ENCODE measurements around the gene PCDH9.

The PCDH9 gene

GRCh38 chr13:66405908-66406802 is 824.0 kb downstream of the PCDH9 start:
- Histone ChIP-seq H3K27ac (ENCODE audit: low read depth, low read length) (0 out of 2 replicates have a peak overlapping the region, but pooled peaks have one; percentile 1), H3K79me2 (ENCODE audit: control insufficient read depth, insufficient read depth, low read length, unreplicated experiment) (no peaks in the 10 kb centered on the region), H3K27me3 (ENCODE audit: insufficient read depth, low read length) (no peaks in the 10 kb centered on the region), H3K4me3 (ENCODE audit: low read depth, low read length) (peak overlapping the region; percentile 15), H3K36me3 (ENCODE audit: insufficient read depth, low read length) (no peaks in the 10 kb centered on the region), H3K4me1 (ENCODE audit: control insufficient read depth, insufficient read depth, low read length, unreplicated experiment) (peaks cover 44% of the 10 kb centered on the region), H2AFZ (ENCODE audit: low read length, unreplicated experiment) (no peak overlapping the region)

GRCh38 chr13:66402546-66402945 is 827.6 kb downstream of the PCDH9 start:
- Histone ChIP-seq H3K27me3 (ENCODE audit: insufficient read depth, low read length) (no peaks in the 10 kb centered on the region), H3K79me2 (ENCODE audit: control insufficient read depth, insufficient read depth, low read length, unreplicated experiment) (no peaks in the 10 kb centered on the region), H3K36me3 (ENCODE audit: insufficient read depth, low read length) (no peaks in the 10 kb centered on the region), H3K27ac (ENCODE audit: low read depth, low read length) (peak overlapping the region; percentile 50), H3K4me3 (ENCODE audit: low read depth, low read length) (no peak overlapping the region), H2AFZ (ENCODE audit: low read length, unreplicated experiment) (no peak overlapping the region), H3K4me1 (ENCODE audit: control insufficient read depth, insufficient read depth, low read length, unreplicated experiment) (peaks cover 44% of the 10 kb centered on the region)

GRCh38 chr13:66402066-66402465 is 828.1 kb downstream of the PCDH9 start:
- no peaks in the 10 kb centered on the region for H3K36me3 ChIP-seq (ENCODE audit: insufficient read depth, low read length)
- H3K27me3 ChIP-seq (ENCODE audit: insufficient read depth, low read length) = no peaks in the 10 kb centered on the region
- H3K79me2 ChIP-seq (ENCODE audit: control insufficient read depth, insufficient read depth, low read length, unreplicated experiment) = no peaks in the 10 kb centered on the region
- H3K4me1 ChIP-seq (ENCODE audit: control insufficient read depth, insufficient read depth, low read length, unreplicated experiment) = peaks cover 44% of the 10 kb centered on the region
- H3K27ac ChIP-seq (ENCODE audit: low read depth, low read length) = peak overlapping the region; percentile 31
- no peak overlapping the region for H2AFZ ChIP-seq (ENCODE audit: low read length, unreplicated experiment)
- no peak overlapping the region for H3K4me3 ChIP-seq (ENCODE audit: low read depth, low read length)

GRCh38 chr13:66400292-66400691 is 829.8 kb downstream of the PCDH9 start:
- Histone ChIP-seq H3K36me3 (ENCODE audit: insufficient read depth, low read length) (no peaks in the 10 kb centered on the region), H3K79me2 (ENCODE audit: control insufficient read depth, insufficient read depth, low read length, unreplicated experiment) (no peaks in the 10 kb centered on the region), H2AFZ (ENCODE audit: low read length, unreplicated experiment) (no peak overlapping the region), H3K27me3 (ENCODE audit: insufficient read depth, low read length) (no peaks in the 10 kb centered on the region), H3K4me3 (ENCODE audit: low read depth, low read length) (no peak overlapping the region), H3K4me1 (ENCODE audit: control insufficient read depth, insufficient read depth, low read length, unreplicated experiment) (peaks cover 27% of the 10 kb centered on the region), H3K27ac (ENCODE audit: low read depth, low read length) (no peak overlapping the region)

- H3K4me1 ChIP-seq (ENCODE audit: control insufficient read depth, insufficient read depth, low read length, unreplicated experiment) = peaks cover 25% of the 10 kb centered on the region
- H3K36me3 ChIP-seq (ENCODE audit: insufficient read depth, low read length) = no peaks in the 10 kb centered on the region
- no peaks in the 10 kb centered on the region for H3K79me2 ChIP-seq (ENCODE audit: control insufficient read depth, insufficient read depth, low read length, unreplicated experiment)
- no peak overlapping the region for H3K4me3 ChIP-seq (ENCODE audit: low read depth, low read length)
- no peak overlapping the region for H2AFZ ChIP-seq (ENCODE audit: low read length, unreplicated experiment)
- no peaks in the 10 kb centered on the region for H3K27me3 ChIP-seq (ENCODE audit: insufficient read depth, low read length)
- no peak overlapping the region for H3K27ac ChIP-seq (ENCODE audit: low read depth, low read length)
These were observed 830.3 kb downstream of the PCDH9 start for GRCh38 chr13:66399873-66400272.

- Histone ChIP-seq H3K27ac (ENCODE audit: low read depth, low read length) (no peak overlapping the region), H2AFZ (ENCODE audit: low read length, unreplicated experiment) (no peak overlapping the region), H3K36me3 (ENCODE audit: insufficient read depth, low read length) (no peaks in the 10 kb centered on the region), H3K79me2 (ENCODE audit: control insufficient read depth, insufficient read depth, low read length, unreplicated experiment) (no peaks in the 10 kb centered on the region), H3K27me3 (ENCODE audit: insufficient read depth, low read length) (no peaks in the 10 kb centered on the region), H3K4me1 (ENCODE audit: control insufficient read depth, insufficient read depth, low read length, unreplicated experiment) (peaks cover 7% of the 10 kb centered on the region), H3K4me3 (ENCODE audit: low read depth, low read length) (no peak overlapping the region)
These were observed 833.0 kb downstream of the PCDH9 start for GRCh38 chr13:66397133-66397532.

GRCh38 chr13:66391322-66391721 is 838.8 kb downstream of the PCDH9 start:
- Histone ChIP-seq H3K36me3 (ENCODE audit: insufficient read depth, low read length) (no peaks in the 10 kb centered on the region), H3K27me3 (ENCODE audit: insufficient read depth, low read length) (no peaks in the 10 kb centered on the region), H3K27ac (ENCODE audit: low read depth, low read length) (no peak overlapping the region), H3K4me1 (ENCODE audit: control insufficient read depth, insufficient read depth, low read length, unreplicated experiment) (no peaks in the 10 kb centered on the region), H3K4me3 (ENCODE audit: low read depth, low read length) (no peak overlapping the region), H2AFZ (ENCODE audit: low read length, unreplicated experiment) (no peak overlapping the region), H3K79me2 (ENCODE audit: control insufficient read depth, insufficient read depth, low read length, unreplicated experiment) (no peaks in the 10 kb centered on the region)

GRCh38 chr13:66378894-66379293 is 851.2 kb downstream of the PCDH9 start:
- Histone ChIP-seq H3K36me3 (ENCODE audit: insufficient read depth, low read length) (no peaks in the 10 kb centered on the region), H3K27ac (ENCODE audit: low read depth, low read length) (no peak overlapping the region), H3K79me2 (ENCODE audit: control insufficient read depth, insufficient read depth, low read length, unreplicated experiment) (no peaks in the 10 kb centered on the region), H2AFZ (ENCODE audit: low read length, unreplicated experiment) (no peak overlapping the region), H3K27me3 (ENCODE audit: insufficient read depth, low read length) (no peaks in the 10 kb centered on the region), H3K4me3 (ENCODE audit: low read depth, low read length) (no peak overlapping the region), H3K4me1 (ENCODE audit: control insufficient read depth, insufficient read depth, low read length, unreplicated experiment) (no peaks in the 10 kb centered on the region)

GRCh38 chr13:66377569-66377968 is 852.6 kb downstream of the PCDH9 start:
- Histone ChIP-seq H3K4me1 (ENCODE audit: control insufficient read depth, insufficient read depth, low read length, unreplicated experiment) (no peaks in the 10 kb centered on the region), H3K27ac (ENCODE audit: low read depth, low read length) (no peak overlapping the region), H3K36me3 (ENCODE audit: insufficient read depth, low read length) (no peaks in the 10 kb centered on the region), H3K27me3 (ENCODE audit: insufficient read depth, low read length) (no peaks in the 10 kb centered on the region), H3K4me3 (ENCODE audit: low read depth, low read length) (no peak overlapping the region), H3K79me2 (ENCODE audit: control insufficient read depth, insufficient read depth, low read length, unreplicated experiment) (no peaks in the 10 kb centered on the region), H2AFZ (ENCODE audit: low read length, unreplicated experiment) (no peak overlapping the region)

GRCh38 chr13:66375756-66376155 is 854.4 kb downstream of the PCDH9 start:
- Histone ChIP-seq H3K4me3 (ENCODE audit: low read depth, low read length) (no peak overlapping the region), H3K36me3 (ENCODE audit: insufficient read depth, low read length) (no peaks in the 10 kb centered on the region), H3K4me1 (ENCODE audit: control insufficient read depth, insufficient read depth, low read length, unreplicated experiment) (no peaks in the 10 kb centered on the region), H2AFZ (ENCODE audit: low read length, unreplicated experiment) (peak overlapping the region; percentile 8), H3K27ac (ENCODE audit: low read depth, low read length) (no peak overlapping the region), H3K79me2 (ENCODE audit: control insufficient read depth, insufficient read depth, low read length, unreplicated experiment) (no peaks in the 10 kb centered on the region), H3K27me3 (ENCODE audit: insufficient read depth, low read length) (no peaks in the 10 kb centered on the region)

GRCh38 chr13:66369666-66370065 is 860.5 kb downstream of the PCDH9 start:
- H3K27me3 ChIP-seq (ENCODE audit: insufficient read depth, low read length) = no peaks in the 10 kb centered on the region
- H2AFZ ChIP-seq (ENCODE audit: low read length, unreplicated experiment) = no peak overlapping the region
- no peaks in the 10 kb centered on the region for H3K4me1 ChIP-seq (ENCODE audit: control insufficient read depth, insufficient read depth, low read length, unreplicated experiment)
- H3K36me3 ChIP-seq (ENCODE audit: insufficient read depth, low read length) = no peaks in the 10 kb centered on the region
- no peak overlapping the region for H3K4me3 ChIP-seq (ENCODE audit: low read depth, low read length)
- no peaks in the 10 kb centered on the region for H3K79me2 ChIP-seq (ENCODE audit: control insufficient read depth, insufficient read depth, low read length, unreplicated experiment)
- H3K27ac ChIP-seq (ENCODE audit: low read depth, low read length) = no peak overlapping the region
